Measurements from ENCODE around the gene UGT2B17.
"Not testable (repeated sequence)": the region's sequence is repeated elsewhere in the genome, so short reads cannot be mapped to it uniquely, and the experiment has no call there.

DNA sequence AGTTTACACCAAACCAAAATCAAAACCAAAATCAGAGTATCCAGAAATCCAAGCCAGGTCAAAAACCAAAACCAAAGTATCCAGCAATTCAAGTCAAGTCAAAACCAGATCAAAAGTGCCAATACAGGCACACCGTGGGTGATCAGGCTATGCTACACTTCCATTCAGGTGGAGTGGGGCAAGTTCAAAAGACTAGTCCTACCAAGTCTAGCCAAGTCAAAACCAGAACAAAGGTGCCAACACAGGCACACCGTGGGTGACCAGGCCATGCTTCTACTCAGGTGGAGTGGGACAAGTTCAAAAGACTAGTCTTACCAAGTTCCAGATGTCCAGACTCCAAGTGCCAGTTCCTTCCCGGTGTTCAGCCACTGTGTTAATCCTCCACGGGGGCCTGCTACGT lies 486 bp downstream of the UGT2B17 start:
- TF ChIP-seq CTCF (IDR thresholded peaks at IDR 0.05; ENCODE audit: borderline replicate concordance, extremely low read depth, low read length, poor library complexity, severe bottlenecking); EZH2 (IDR thresholded peaks at IDR 0.05; ENCODE audit: borderline replicate concordance, low read depth, low read length, severe bottlenecking): not testable (repeated sequence)

Data from DND-41 (cell line).